Erythroblast (primary cell): ENCODE measurements around the gene FJX1.

Experiments
- GATA1 ChIP-seq: IDR thresholded peaks from 2 replicates; pipeline ENCODE4 v1.6.1; 2011; ENCODE audit warnings: low read depth, mild to moderate bottlenecking, control low read depth, low read length, moderate library complexity
- POLR2A ChIP-seq: IDR thresholded peaks from 2 replicates; pipeline ENCODE4 v1.6.1; 2011; ENCODE audit warnings: mild to moderate bottlenecking, low read length

GRCh38 chr11:35593143-35593542 lies 25.1 kb upstream of the FJX1 start:
- TF ChIP-seq POLR2A, result no peak
- no peak for TF ChIP-seq GATA1
